Aorta (tissue), 5 donors: Measurements from ENCODE around the gene SPPL2A. TPM values are rescaled to one million over a fixed set of nuclear protein-coding genes. Genes with fewer than 3 reads are reported as not detected.
A peak's percentile ranks its signal among the peaks of the same experiment; 100 is the strongest.
"Not testable (repeated sequence)": the region's sequence is repeated elsewhere in the genome, so short reads cannot be mapped to it uniquely, and the experiment has no call there.

Experiments
- ATAC-seq: fragments of 200-7000 bp; cut with Tn5 transposase; one replicate; pipeline ENCODE4 v1.9.1; 2022; ENCODE audit warnings: moderate library complexity; ENCODE audit not compliant: low FRiP score
- DNase-seq, 2 donors: peaks; one replicate each; pipeline ENCODE4 v3.0.0-alpha.2; 2020
- H3K27ac ChIP-seq, 2 donors: one replicate each; pipeline ENCODE4 v1.5.1; 2013; ENCODE audit warnings: low read length in 2 of 2, mild to moderate bottlenecking in 2 of 2, moderate library complexity in 2 of 2, control low read depth in 1 of 2, inconsistent platforms in 1 of 2, low read depth in 1 of 2
- H3K27me3 ChIP-seq, 2 donors: one replicate each; pipeline ENCODE4 v1.6.1; 2013; ENCODE audit warnings: control low read depth in 1 of 2, low read length in 1 of 2, mild to moderate bottlenecking in 1 of 2, moderate library complexity in 1 of 2; ENCODE audit not compliant: insufficient read depth in 2 of 2, control insufficient read depth in 1 of 2
- H3K36me3 ChIP-seq, 2 donors: one replicate each; pipeline ENCODE4 v1.6.1; 2013; ENCODE audit warnings: control low read depth in 1 of 2, low read length in 1 of 2, mild to moderate bottlenecking in 1 of 2; ENCODE audit not compliant: insufficient read depth in 2 of 2, control insufficient read depth in 1 of 2
- H3K4me1 ChIP-seq, 2 donors: one replicate each; pipeline ENCODE4 v1.6.1; 2013; ENCODE audit warnings: low read length in 2 of 2, control low read depth in 1 of 2, mild to moderate bottlenecking in 1 of 2, moderate library complexity in 1 of 2; ENCODE audit not compliant: insufficient read depth in 2 of 2, control insufficient read depth in 1 of 2
- H3K4me3 ChIP-seq, 2 donors: one replicate each; pipeline ENCODE4 v1.5.1; 2013; ENCODE audit warnings: low read length in 2 of 2, control low read depth in 1 of 2, mild to moderate bottlenecking in 1 of 2
- H3K9me3 ChIP-seq: one replicate; pipeline ENCODE4 v1.6.1; 2013; ENCODE audit warnings: mild to moderate bottlenecking, low read length; ENCODE audit not compliant: control insufficient read depth
- WGBS, 2 donors: extraction: QIAGEN DNeasy Blood & Tissue Kit; methylation state at CpG; one replicate each; pipeline ENCODE4 v1.1.7; 2013; 5-methylcytosine and 5-hydroxymethylcytosine counted together
- intact Hi-C, 2 donors: fragments of 100-400 bp; cut with DNase I; formaldehyde crosslinking; loops; one replicate each; pipeline versions ENCODE4 v1.14.2 to v1.15.0; 2022
- polyA plus RNA-seq, 2 donors: library from polyadenylated mRNA; stranded (reverse); fragments of 200-250 nt; gene quantifications; one replicate each; pipeline ENCODE4 v1.2.3, GENCODE V29; 2013
- total RNA-seq, 2 donors: library from RNA; stranded (reverse); fragmentation: NEBNext Ultra II Directional; extraction: Animal tissue kit (Norgen Biotek cat#: 25700); gene quantifications; one replicate each; pipeline ENCODE4 v1.2.1, GENCODE V29; 2021
- donor health status: healthy with polysubstance abuse.
- donor health status: Bipolar disorder and iron deficiency.
- donor health status: DM: no; HTN: no; CAD: no.
- donor health status: DM: no; HTN: no; CAD: no.
- donor health status: DM: yes; HTN: yes; CAD: no.

SPPL2A gene
- total and polyA plus RNA-seq, 4 donors = 13.4 to 130 (median 78.5) TPM

DNA sequence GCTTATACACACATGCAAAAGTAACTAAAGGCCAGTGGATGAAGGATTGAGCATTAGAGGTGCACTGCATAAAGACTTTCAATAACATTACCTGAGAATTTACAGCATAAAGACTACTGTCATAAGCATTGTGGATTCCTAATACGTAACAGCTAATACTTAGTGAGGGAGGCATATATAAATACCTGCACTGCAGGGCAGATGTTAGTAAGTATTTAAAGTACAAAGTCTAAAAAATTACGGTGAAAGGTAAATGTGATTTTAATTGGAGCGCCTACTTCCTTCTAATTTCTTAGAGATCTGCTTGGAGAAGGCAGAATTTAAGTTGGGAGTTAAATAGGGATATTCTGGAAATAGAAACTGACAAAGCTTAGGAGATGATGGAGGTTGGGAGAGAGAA is 53.5 kb downstream of the SPPL2A start:
- no peaks in the 10 kb centered on the region for H3K27me3 ChIP-seq
- no peak for ATAC-seq
- WGBS, 2 donors = 94 to 96% methylated on average over 3 of the region's 3 CpGs
- no peaks in the 10 kb centered on the region for H3K4me1 ChIP-seq
- no peak overlapping the region for H3K27ac ChIP-seq
- DNase-seq = no peak
- intact Hi-C loops = no loop called here
- H3K36me3 ChIP-seq = peaks cover 0 to 1% of the 10 kb centered on the region in 2 donors
- no peaks in the 10 kb centered on the region for H3K9me3 ChIP-seq
- H3K4me3 ChIP-seq = no peak overlapping the region

DNA sequence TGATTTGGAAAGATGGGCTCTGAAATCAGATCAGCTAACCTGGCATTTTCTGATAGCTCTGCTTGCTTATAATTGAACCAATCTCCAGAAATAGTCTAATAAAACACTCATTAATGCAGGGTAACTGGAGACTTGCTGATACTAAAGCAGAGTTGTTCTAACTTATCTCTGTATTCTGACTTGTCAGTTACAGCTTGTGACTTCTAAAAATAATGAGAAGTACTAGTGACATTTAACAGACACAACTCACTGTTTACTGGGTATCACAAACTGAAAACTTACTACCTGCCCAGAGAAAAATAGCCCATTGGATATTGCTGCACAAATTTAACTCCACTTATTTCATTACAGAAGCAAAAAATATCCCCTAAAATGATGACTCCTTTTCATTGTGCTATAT is 54.9 kb downstream of the SPPL2A start:
- H3K27me3 ChIP-seq = no peaks in the 10 kb centered on the region
- H3K9me3 ChIP-seq = no peaks in the 10 kb centered on the region
- intact Hi-C loops = no loop called here
- H3K36me3 ChIP-seq = peaks cover 0 to 1% of the 10 kb centered on the region in 2 donors
- no peak for DNase-seq
- no peak overlapping the region for H3K27ac ChIP-seq
- no peaks in the 10 kb centered on the region for H3K4me1 ChIP-seq
- no peak for ATAC-seq
- H3K4me3 ChIP-seq = no peak overlapping the region

DNA sequence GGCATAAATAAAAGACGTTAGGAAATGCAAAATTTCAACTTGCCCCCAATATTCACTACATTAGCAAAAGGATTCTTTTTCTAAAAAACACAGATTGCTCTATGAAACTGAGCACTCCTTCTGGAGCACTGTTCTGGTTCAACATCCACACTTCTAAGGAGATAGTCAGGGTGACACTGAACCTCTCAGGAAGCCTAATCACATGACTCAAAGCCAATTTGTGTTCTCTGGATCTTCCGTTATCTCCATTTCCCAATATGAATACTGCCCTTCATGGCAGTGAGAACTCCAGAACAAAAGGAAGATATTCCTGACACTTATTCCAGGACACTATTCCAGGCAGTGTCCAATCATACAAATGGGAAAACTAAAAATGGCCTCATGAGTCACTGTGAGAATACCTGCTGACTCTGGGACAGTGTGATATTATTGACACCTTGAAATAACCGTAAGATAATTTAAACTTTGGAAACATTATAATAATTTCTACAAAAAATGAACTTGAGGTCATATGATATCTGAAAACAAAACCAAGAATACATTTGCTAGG is 57.6 kb downstream of the SPPL2A start:
- H3K4me3 ChIP-seq = no peak overlapping the region
- no peaks in the 10 kb centered on the region for H3K9me3 ChIP-seq
- DNase-seq (no peak), ATAC-seq (no peak)
- 88 to 90% methylated on average over 3 of the region's 3 CpGs for WGBS, 2 donors
- intact Hi-C loops = no loop called here
- no peaks in the 10 kb centered on the region for H3K4me1 ChIP-seq
- H3K36me3 ChIP-seq = peaks cover 0 to 1% of the 10 kb centered on the region in 2 donors
- H3K27ac ChIP-seq = no peak overlapping the region
- no peaks in the 10 kb centered on the region for H3K27me3 ChIP-seq

DNA sequence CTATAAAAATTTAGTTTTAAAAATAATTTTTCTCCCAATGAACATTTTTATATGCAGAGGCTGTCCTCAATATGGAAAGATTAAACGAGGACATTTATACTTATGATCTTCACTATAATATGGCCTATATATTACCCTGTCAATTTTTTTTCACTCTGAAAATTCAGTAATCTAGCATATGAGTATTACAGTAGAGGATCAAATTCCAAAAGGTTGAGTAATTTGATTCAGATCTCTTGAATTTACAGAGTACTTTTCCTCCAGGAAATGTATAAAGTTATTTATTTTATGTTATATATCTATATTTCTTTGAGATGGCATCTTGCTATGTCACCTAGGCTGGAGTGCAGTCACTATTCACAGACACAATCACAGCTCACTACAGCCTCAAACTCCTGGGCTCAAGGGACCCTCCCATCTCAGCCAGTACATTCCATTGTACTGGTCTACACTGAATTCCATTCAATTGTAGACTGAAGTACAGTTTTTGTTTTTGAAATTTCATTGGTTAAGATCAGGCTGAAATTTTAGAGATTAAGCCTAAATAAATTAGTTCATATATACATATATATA is 62.7 kb downstream of the SPPL2A start:
- DNase-seq = no peak
- intact Hi-C loops = no loop called here
- no peak overlapping the region for H3K4me3 ChIP-seq
- H3K27me3 ChIP-seq = no peaks in the 10 kb centered on the region
- 65 to 88% methylated on average over 1 of the region's 1 CpG for WGBS, 2 donors
- H3K36me3 ChIP-seq = no peaks in the 10 kb centered on the region
- no peak for ATAC-seq
- no peak overlapping the region for H3K27ac ChIP-seq
- no peaks in the 10 kb centered on the region for H3K4me1 ChIP-seq
- no peaks in the 10 kb centered on the region for H3K9me3 ChIP-seq

DNA sequence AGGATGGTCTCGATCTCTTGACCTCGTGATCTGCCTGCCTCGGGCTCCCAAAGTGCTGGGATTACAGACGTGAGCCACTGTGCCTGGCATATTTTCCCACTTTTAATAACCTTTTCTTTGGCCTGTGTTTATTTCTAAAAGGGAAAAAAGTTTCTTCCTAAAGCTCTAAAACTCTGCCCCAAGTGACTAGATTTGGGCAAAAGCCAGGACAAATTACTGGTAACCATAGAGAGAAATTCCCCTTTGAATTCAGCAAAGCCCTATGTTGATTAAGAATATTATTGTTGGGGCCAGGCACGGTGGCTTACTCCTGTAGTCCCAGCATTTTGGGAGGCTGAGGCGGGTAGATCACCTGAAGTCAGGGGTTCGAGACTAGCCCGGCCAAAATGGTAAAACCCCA is 67.4 kb downstream of the SPPL2A start:
- Histone ChIP-seq H3K9me3 (no peaks in the 10 kb centered on the region), H3K4me3 (no peak overlapping the region), H3K27me3 (no peaks in the 10 kb centered on the region), H3K36me3 (no peaks in the 10 kb centered on the region), H3K27ac (no peak overlapping the region), H3K4me1 (no peaks in the 10 kb centered on the region)
- ATAC-seq (no peak), DNase-seq (no peak)
- WGBS, 2 donors = 35 to 39% methylated on average over 8 of the region's 8 CpGs
- intact Hi-C loops = no loop called here

DNA sequence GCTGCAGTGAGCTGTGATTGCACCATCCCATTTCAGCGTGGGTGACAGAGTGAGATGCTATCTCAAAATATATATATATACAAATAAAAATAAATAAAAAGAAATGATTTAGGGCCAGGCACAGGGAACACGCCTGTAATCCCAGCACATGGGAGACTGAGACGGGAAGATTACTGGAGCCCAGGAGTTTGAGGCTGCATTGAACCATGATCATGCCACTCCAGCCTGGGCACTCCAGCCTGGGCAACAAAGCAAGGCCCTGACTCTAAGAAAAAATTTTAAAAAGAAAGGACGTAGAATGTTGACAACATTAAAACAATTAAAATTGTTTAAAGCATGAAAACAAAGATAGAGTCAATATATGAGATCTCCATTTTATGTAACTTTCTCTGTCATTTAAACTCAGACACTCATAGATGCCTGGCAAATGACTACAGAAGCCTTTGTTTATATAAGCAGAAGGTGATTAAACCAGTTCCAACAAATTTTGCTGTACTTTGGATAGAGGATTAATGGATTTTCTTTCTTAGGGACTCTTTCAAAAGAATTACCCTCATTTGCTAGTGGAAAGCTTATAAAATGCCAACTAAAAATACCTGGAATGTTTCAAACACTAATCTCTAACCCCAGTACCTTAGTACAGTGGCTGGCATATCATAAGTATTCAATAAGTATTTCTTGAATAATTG is 68.3 kb downstream of the SPPL2A start:
- 77 to 79% methylated on average over 4 of the region's 4 CpGs for WGBS, 2 donors
- H3K27ac ChIP-seq = no peak overlapping the region
- no peaks in the 10 kb centered on the region for H3K9me3 ChIP-seq
- no peaks in the 10 kb centered on the region for H3K4me1 ChIP-seq
- no peak overlapping the region for H3K4me3 ChIP-seq
- no peaks in the 10 kb centered on the region for H3K27me3 ChIP-seq
- intact Hi-C loops = no loop called here
- H3K36me3 ChIP-seq = no peaks in the 10 kb centered on the region
- ATAC-seq (no peak), DNase-seq (no peak)

DNA sequence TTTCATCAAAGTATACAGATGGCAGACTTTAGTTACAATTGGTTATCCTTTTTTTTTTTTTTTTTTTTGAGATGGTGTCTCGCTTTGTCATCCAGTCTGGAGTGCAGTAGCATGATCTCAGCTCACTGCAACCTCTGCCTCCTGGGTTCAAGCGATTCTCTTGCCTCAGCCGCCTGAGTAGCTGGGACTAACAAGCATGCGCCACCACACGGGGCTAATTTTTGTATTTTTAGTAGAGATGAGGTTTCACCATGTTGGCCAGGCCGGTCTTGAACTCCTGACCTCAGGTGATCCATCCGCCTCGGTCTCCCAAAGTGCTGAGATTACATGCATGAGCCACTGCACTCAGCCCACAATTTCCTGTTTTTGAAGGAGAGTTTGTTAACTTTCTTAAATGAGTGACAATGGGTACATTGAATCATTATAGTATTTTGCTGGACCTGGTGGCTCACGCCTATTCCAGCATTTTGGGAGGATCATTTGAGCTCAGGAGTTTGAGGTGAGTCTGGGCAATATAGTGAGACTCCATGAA is 70.8 kb downstream of the SPPL2A start:
- H3K4me1 ChIP-seq, H3K27me3 ChIP-seq, intact Hi-C loops, DNase-seq, H3K4me3 ChIP-seq, H3K27ac ChIP-seq, H3K9me3 ChIP-seq, H3K36me3 ChIP-seq, ATAC-seq: not testable (repeated sequence)
- 95 to 96% methylated on average over 9 of the region's 9 CpGs for WGBS, 2 donors

DNA sequence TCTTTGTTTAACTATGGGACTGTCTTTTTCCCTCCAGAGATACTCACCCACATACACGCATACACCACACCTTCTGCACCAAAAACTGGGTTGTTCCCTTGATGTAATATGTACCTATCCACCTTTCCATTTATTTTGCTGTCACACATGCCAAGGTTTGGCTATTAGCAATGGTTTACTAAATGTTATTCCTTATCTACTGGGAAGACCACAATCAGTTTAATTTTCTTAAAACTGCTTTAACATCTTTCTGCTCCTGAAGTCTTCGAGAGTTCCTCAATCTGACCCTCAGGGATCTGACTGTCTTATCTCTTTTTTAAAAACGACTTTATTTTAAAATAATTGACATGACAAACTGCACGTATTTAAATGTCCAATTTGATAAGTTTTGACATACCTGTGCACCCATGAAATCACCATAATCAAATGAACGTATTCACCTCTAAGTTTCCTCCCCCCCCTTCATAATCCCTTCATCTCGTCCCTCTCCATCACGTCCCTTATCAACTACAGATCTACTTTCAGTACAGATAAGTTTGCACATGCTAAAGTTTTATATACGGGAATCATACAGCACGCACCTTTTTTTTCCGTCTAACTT is 78.1 kb downstream of the SPPL2A start:
- H3K27me3 ChIP-seq = no peaks in the 10 kb centered on the region
- no peak for ATAC-seq
- H3K4me1 ChIP-seq = no peaks in the 10 kb centered on the region
- WGBS, 2 donors = 40 to 43% methylated on average over 10 of the region's 10 CpGs
- H3K27ac ChIP-seq = peak overlapping the region in 1 of 2 donors; percentile 93
- H3K9me3 ChIP-seq = no peaks in the 10 kb centered on the region
- peak overlapping the region; percentile 21 to 85 for H3K4me3 ChIP-seq
- intact Hi-C loops = loop anchor here in 1 of 2 donors (5.0 to 10.0 kb wide), 2 partner anchors 80 to 333 kb away; partner anchors contain the start of genes GABPB1 and SPPL2A
- DNase-seq = no peak
- H3K36me3 ChIP-seq = no peaks in the 10 kb centered on the region
